ENCODE results near the gene GAL3ST2.

DNA sequence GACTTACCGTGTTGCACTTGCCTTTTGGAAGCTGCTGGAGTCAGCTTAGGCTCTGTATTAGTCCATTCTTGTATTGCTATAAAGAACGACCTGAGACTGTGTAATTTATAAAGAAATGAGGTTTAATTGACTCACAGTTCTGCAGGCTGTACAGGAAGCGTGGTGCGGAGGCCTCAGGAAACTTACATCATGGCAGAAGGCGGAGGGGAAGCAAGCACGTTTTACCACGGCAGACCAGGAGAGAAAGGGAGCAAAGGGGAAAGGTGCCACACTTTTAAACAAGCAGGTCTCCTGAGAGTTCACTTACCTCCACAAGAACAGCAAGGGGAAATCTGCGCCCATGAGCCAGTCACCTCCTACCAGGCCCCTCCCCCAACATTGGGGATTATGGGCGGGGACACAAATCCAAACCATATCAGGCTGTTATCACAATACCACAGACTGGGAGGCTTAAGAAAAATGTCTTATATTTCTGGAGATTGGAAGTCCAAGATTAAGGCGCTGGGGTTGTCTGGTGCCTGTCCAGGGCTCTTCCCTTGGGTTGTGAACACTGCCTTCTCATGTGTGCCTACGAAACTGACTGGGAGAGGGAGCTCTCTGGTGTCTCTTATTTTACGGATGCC, 45.8 kb upstream of the GAL3ST2 start:
- TF ChIP-seq, protein P1, sequence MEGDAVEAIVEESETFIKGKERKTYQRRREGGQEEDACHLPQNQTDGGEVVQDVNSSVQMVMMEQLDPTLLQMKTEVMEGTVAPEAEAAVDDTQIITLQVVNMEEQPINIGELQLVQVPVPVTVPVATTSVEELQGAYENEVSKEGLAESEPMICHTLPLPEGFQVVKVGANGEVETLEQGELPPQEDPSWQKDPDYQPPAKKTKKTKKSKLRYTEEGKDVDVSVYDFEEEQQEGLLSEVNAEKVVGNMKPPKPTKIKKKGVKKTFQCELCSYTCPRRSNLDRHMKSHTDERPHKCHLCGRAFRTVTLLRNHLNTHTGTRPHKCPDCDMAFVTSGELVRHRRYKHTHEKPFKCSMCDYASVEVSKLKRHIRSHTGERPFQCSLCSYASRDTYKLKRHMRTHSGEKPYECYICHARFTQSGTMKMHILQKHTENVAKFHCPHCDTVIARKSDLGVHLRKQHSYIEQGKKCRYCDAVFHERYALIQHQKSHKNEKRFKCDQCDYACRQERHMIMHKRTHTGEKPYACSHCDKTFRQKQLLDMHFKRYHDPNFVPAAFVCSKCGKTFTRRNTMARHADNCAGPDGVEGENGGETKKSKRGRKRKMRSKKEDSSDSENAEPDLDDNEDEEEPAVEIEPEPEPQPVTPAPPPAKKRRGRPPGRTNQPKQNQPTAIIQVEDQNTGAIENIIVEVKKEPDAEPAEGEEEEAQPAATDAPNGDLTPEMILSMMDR (IDR thresholded peaks at IDR 0.05) = no peak
- TF ChIP-seq POLR2A (IDR thresholded peaks at IDR 0.05) (no peak), POLR2AphosphoS5 (IDR thresholded peaks at IDR 0.05) (no peak), EP300 (IDR thresholded peaks at IDR 0.05; ENCODE audit: low read depth) (no peak)
